Central memory CD4-positive, alpha-beta T cell (primary cell): ENCODE data around the gene CFAP99.

Experiments used
- DNase-seq: peaks from one replicate; pipeline ENCODE4 v3.0.0; 2022

Gene CFAP99

DNA sequence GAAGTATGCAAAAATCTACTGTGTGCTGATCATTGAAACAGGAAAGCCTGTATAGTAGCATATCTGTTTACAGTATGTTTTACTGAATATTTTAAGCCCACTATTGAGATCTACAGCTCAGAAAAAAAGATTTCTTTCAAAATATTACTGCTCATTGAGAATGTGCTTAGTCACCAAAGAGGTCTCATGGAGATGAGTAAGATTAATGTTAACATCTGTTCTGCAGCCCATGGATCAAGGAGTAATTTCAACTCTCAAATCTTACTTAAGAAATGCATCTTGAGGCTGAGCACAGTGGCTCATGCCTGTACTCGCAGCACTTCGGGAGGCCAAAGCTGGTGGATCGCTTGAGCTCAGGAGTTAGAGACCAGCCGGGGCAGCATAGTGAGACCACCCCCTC, 53.4 kb downstream of the CFAP99 start:
- no peak for DNase-seq

DNA sequence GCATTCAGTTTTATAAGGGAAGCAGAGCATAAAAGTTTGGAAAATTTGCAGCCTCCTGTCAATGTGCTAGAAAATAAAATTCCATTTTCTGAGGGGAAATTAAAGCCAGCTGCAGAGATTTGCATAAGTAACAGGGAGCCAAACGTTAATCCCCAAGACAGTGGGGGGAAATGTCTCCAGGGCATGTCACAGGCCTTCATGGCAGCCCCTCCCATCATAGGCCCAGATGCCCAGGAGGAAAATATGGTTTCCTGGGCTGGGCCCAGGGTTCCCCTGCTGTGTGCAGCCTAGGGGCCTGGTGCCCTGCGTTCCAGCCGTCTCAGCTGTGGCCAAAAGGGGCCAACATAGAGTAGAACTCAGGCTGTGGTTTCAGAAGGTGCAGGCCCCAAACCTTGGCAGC, 59.5 kb downstream of the CFAP99 start:
- DNase-seq: no peak

DNA sequence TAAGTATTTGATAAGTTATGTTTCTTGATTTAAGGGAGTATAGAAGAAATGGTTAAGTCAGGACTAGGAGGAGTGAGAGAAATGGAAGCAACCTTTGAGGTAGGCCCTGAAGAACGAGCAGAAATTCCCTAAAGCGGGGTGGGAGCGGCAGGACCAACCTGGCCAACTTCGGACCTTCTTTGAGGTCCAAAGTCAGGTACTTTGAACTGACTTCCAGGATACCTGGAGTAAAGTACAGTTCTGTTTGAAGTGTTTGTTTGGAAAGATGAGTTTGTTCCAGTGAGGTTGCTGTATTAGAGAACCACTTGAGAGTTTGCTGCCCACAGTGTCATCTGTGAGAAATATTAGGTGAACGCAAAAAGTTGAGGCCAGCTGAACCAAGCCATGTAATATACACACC, 61.9 kb downstream of the CFAP99 start:
- DNase-seq: no peak

DNA sequence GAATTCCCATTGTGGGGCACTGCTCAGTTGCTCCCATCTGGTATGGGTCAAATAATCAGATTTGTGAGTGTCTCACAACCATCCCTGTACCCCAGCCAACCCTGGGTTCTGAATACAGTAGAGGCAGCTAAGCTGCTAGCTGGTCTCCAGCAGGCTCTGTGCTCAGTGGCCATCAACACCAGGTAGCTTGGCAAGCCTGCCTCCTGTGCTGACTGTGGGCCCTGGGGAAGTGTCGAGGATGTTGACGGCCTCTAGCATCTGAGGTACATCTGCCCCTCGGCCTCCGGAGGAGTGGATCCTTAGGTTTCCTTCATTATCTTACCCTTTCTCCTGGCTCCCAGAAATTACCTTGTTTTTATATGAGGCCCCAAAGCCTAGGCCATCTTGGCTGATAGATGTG, 63.4 kb downstream of the CFAP99 start:
- no peak for DNase-seq

DNA sequence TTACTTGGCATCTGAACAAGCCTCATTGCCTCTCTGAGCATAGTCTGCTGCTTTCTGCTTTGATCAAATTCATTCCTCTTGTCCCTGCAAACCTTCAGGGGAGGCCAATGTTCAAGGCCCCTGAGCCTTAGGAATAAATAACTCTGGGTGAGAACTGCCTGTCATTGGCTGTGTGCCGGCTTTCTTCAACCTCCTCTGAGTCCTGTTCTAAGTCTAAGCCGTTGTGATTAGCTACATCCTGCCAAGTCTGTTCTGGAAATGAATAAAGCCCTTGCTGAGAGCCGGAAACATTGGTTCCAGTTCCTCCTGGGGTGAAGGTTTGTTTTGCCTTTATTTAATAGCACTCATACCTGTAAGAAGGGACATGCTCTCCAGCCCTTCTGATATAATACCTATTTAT, 63.9 kb downstream of the CFAP99 start:
- DNase-seq: peak; percentile 21

DNA sequence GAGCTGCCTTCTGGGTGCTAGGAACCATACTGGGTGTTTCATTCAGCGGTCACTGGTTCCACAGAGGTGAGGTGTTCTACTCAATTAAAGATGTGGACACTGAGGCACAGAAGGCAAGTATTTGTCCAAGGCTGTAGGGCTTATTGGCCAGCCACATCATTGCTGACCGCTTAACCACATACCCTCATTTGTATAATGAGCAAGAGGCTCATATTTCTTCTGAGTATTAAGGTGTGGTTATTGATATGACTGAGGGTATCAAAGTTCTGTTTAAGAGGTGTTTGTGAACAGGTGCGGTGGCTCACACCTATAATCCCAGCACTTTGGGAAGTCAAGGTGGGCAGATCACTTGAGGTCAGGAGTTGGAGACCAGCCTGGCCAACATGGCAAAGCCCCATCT, 64.5 kb downstream of the CFAP99 start:
- no peak for DNase-seq

DNA sequence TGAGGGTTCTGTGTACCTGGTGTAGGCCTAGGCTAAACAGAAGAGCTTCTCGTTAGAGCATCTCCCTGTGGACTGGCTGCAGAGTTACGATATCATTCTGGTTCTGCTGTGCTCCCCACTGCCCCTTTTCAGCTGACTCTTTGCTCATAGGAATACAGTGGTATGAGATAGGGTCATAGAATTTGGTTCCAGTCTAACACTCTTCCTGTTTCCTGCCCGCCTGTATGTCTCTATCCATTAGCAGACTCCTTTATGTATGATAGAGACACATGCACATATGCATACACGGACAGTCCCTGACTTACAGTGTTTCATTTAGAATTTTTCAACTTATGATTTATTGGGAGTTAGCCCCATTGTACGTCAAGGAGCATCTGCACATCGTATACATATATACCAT, 65.4 kb downstream of the CFAP99 start:
- no peak for DNase-seq

DNA sequence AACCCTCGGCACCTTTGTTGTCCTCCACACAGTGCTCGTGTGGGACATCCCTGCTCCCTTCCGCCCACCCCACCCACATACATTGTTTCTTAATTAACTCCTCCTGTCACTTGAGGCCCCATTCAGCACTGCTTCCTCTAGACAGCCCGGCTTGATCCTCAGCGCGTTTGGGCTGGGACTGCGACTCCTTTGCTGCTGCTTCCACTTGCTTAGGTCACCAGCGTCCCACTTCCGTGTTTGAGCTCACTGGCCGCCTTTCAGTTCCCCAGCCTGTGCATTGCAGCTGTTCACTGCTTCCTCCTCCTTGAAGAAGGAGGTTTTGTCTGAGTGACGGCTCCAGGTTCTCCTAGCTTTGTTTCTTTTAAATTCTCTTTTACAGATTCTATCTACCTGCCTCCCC, 66.2 kb downstream of the CFAP99 start:
- DNase-seq: peak; percentile 67

DNA sequence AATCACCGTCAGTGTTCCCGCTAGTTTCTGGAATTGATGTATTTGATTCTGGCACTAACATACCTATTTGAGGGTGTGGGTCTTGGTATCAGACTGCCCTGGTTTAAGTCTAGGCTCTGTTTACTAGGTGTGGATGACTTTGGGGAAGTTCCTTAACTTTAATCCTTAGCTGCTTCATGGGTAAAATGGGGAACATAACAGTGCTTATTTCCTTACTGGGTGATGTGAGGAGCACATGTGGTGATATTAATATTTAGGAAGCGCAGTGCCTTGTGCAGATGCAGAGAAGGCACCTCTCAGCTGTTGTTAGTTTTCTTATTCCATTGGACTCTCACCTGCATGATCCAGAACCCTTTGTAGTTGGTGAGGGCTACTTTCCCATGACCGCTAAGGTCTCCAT, 67.2 kb downstream of the CFAP99 start:
- no peak for DNase-seq

DNA sequence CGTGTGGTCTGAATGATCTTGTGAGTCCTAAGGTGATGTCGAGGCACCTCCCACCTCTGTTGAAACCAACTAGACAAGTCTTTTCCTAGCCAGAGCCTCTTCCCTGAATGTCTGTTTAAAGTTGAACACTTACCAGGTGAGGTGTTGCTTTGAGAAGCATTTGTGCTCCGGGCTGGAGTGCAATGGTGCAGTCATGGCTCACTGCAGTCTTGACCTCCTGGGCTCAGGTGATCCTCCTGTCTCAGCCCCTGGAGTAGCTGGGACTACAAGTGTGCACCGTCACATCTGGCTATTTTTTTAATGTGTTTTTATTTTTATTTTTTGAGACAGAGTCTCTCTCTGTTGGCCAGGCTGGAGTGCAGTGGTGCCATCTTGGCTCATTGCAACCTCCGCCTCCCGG, 68.2 kb downstream of the CFAP99 start:
- no peak for DNase-seq

DNA sequence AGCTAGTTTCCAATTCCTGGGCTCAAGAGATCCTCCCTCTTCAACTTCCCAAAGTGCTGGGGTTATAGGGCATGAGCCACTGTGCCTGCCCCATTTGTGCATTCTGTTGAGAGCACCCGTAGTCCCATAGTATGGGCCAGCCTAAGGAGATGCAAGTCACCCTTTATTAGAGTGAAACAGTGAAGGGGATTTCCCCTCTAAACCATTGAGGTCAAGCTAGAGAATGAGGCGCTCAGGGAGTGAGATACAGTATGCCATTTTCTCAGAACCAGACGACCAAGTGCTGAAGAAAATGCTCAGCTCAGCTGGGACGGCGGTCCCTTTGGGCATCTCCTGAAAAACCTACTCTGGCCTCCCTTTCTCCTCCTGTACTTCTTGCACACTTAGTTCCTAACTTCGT, 68.9 kb downstream of the CFAP99 start:
- DNase-seq: no peak

DNA sequence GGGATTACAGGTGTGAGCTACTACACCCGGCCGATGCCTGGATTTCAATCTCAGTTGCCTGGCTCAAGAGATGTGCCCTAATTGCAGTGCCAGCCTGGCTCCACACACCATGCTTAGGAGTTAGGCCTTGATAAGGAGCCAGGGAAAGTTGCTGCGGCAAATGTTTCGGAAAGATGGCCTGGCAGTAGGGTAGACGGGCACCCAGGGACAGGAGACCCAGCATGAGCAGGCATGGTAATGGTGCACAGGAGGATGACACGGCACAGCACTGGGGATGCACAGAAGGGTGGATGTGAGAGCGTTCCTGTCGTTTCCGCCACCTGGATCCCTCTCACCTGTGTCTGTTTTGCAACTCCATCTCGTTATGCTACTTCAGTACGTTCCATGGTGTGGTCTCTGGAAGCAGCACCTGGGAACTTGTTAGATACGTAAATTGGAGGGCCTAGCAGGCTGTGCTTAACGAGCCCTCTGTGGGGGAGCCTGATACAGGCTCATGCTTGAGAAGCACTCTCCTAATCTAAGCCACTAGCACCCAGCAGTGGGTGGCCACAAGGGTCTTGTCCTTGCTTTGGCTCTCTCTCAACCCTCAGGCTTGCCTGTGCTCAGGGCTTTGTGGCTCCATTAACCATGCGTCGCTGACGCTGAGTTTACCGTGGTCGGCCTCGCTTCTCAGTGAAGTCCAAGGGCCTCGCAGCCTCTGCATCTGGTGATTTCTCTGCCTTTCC, 70.5 kb downstream of the CFAP99 start:
- no peak for DNase-seq

DNA sequence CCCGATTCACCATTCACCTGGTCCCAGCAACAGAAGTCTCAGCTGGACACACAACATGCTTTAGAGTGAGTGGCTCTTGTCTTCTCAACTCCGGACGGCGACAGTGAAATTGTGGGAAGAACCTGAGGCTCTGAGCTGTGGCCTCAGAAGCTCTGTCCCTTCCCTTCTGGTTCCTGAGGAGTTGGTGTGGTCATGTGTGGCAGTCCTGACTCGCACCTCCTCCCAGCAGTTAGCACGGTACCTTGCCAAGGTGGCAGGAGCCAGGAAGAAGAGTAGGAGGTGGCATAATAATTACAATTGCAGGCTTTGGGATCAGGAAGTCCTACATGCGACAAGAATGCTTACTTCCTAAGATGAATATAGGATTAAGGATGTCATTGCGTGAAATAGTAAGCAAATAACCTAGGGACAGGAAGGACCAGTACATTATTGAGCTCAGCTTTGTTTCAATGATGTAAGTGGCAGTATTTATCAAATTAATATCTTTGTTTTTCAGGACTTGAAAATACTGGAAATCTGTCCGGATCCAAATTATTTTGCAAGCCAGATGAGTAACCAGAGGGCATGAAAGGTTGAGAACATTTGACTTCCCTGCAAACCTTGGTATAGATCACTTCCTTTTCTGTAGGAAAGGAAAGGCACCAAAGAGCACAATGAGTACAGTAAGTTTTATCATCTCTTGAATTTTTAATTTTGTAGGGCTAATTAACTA, 71.2 kb downstream of the CFAP99 start:
- no peak for DNase-seq

DNA sequence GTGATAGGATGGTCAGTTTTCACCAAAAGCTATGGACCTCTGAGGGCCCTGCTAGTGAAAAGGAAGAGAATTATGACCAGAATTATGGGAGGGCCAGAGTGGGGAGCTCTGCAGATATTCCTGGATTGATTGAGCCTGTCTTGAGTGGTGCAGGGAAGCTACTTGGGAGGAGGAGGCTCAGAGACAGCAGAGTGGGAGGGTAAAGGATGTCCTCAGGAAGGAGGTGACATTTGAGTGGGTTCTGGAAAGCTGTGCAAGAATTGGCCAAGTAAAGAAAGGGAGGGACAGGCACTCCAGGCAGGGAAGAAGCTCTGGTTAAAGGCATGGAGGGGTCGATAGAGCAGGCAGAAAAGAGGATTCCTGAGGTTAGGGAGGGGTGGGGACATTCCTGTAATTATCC, 74.2 kb downstream of the CFAP99 start:
- no peak for DNase-seq

DNA sequence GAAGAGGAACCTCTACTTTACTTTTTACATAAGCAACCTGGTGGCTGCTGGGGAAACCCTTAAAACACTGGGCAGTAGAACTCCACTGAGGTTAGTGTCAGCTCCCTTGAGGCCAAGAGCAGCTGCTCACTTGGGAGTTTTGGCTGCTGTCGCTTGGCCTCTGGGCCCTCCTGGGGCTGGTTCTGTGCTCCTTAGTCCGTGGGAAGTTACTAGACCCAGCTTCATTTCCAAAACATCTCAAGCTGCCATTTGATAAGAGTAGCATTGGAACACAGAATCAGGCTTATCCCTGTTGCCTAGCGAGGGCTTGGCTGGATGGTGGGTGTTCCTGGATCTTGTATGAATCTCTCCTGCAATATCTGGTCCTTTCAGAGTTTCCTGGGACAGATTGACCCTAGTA, 76.2 kb downstream of the CFAP99 start:
- DNase-seq: no peak

DNA sequence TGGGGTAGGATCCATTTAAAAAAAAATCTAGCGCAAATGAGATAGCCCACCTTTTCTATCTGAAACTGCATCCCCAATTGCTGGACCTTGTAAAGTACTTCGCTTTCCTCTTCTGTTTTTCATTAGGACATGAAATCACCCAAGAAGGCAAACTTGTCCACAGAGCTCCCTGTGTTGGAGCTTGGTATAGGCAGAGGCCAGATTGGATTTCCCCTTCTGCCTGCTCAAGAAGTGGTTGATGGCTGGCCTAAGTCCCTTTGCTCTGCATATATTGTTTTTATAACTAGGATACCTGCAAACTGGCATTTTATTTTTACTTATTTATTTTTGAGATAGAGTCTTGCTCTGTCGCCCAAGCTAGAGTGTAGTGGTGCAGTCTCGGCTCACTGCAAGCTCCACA, 78.6 kb downstream of the CFAP99 start:
- no peak for DNase-seq

DNA sequence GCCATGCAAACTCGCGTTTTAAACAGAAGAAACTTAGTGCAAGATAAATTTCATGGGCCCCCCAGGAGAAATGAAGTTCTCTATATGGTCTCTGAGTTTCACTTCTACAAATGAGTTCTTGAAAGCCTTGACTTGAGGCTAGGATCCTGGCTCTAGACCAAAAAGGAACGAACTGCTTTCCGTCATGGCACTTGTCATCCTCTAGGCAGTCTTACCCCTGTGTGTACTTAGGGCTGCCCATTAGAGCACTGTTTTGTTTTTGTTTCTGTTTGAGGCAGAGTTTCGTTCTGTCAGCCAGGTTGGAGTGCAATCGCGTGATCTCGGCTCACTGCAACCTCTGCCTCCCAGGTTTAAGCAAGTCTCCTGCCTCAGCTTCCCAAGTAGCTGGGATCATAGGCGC, 79.2 kb downstream of the CFAP99 start:
- no peak for DNase-seq

DNA sequence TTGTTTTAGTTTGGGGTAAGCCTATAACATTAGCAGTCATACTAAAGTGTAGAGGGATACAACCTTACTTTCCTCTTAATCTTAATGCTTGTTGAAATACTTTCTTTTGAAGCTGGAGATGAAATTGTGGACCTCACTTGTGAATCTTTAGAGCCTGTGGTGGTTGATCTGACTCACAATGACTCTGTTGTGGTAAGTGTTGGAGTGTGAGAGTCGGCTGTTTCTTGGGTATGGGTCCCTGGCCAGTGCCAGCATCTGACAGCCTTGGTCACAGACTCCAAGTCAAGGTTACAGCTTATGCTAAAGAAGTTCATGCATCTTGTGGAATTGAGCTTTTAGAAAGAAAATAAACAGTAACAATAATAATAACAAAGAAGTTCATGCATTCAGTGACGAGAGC, 81.8 kb downstream of the CFAP99 start:
- no peak for DNase-seq

DNA sequence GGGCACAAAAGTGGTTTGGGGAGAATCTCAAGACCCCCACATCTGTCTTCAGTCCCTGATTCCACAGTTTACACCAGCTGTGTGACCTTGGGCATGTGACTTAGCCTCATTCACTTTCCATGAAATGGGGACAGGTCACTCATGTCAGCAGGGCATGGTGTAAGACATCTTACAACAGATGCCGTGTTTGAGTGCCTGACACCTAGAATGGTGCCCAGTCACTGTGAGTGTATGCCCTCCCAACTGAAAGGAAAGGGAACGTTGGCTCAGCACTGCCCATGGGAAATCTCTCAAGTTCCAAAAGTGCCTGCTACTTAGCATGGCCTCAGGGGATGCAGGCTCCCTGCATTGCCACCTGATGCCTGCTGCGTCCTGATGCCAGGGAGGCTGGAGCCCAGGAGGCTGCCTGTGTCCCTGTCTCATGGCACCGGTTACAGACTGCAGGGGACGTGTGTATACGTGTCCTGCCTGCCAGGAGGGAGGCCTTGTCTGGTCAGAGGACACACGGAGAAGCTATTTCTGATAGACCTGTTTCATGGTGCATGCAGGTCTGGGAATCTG, 82.4 kb downstream of the CFAP99 start:
- DNase-seq: no peak

DNA sequence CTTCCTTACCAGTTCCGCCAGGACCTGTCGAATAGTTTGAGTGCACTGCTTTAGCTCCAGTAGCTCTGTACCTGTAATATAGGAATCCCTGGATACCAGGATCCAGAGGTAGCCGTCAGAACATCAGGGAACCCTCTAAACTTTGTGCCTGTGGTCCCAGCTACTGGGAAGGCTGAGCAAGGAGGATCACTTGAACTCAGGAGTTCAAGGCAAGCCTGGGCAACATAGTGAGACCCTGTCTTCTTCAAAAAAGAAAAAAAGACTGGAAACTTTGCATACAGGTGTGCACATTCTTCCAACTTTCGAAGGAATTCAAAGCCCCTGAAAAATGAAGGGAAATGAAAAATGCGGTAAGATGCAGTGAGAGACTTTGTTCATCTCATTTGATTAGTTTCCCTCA, 85.1 kb downstream of the CFAP99 start:
- DNase-seq: no peak

DNA sequence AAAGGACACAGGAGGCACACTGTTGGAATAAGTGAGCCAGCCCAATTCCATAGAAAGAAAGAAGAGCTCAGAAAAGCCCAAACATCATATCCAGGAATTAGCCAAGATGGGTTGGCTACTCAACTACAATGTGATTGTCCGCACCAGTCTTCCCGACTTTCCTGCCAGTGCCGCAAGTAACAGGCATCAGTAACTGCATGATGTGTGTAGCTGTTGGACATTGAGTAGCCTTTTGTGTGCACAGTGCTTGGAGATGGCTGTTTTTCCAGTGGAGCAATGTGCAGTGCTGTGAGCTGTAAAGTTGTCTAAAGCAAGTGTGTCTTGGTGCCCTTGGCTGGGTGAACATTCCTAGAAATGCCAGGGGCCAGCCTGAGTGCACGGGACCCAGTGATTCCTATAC, 88.5 kb downstream of the CFAP99 start:
- no peak for DNase-seq

DNA sequence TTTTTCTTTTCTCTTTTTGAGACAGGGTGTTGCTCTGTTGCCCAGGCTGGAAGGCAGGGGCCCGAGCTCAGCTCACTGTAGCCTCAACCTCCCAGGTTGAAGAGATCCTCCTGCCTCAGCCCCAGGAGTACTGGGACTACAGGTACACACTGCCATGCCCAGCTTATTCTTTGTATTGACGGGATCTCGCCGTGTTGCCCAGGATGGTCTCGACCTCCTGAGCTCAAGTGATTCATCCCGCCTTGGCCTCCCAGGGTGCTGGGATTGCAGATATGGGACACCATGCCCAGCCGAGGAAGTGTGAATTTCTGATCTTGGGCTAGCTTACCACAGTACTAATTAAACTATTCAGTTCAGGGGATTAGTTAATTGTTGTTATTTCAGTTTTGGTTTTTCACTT, 89.1 kb downstream of the CFAP99 start:
- no peak for DNase-seq

DNA sequence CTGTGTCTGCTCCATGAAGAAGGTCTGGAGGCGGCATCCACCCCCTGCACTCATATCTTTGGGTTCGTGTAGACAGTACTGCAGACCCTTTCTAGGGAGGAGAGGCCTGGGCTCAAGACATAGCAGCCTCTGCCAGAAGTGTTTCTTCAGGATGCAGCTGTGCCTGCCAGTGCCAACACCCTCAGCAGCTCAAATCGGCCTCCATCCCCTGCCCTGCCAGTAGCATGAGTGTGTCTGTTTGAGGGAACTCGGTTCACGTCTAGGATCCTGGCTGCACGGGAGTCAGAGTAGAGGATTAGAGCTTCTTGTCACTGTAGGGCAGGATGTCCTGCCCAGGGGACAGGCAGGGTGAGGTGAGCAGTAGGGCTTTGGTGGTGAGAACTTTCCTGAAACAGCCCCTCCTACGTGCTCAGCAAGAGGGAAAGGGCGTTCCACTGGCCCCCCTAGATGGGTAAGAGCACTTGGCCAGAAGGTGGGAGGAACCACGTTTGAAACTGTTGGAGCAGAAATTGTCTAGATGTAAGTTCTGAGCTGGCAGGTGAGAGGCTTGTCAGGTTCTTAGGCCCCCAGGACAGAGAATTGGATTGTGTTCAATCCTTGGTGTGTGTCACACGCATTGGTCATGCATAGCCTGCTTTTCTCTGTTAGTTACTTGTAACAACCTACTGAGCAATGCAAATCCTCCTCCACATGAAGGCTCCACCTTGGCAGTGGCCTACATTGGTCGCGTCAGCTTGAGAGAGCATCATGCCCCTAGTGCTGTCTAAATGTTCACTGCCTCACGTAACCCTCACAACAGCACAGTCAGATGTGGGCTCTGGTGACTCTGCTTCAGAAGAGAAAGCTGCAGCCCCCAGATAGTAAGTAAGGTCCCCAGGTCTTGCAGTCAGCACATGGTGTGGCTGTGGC, 91.8 kb downstream of the CFAP99 start:
- no peak for DNase-seq
